Measurements from ENCODE around the gene GPSM3.

- no peak for TF ChIP-seq ZNF780A (CRISPR knock-in tag; IDR thresholded peaks at IDR 0.05)
- no peak for TF ChIP-seq SMC3 (IDR thresholded peaks at IDR 0.05; ENCODE audit: low read length)
Observed at GRCh38 chr6:32223258-32224235, 31.1 kb upstream of the GPSM3 start, which contains the start of gene NOTCH4.
